Measurements from ENCODE around the gene GPC6.

Gene GPC6

DNA sequence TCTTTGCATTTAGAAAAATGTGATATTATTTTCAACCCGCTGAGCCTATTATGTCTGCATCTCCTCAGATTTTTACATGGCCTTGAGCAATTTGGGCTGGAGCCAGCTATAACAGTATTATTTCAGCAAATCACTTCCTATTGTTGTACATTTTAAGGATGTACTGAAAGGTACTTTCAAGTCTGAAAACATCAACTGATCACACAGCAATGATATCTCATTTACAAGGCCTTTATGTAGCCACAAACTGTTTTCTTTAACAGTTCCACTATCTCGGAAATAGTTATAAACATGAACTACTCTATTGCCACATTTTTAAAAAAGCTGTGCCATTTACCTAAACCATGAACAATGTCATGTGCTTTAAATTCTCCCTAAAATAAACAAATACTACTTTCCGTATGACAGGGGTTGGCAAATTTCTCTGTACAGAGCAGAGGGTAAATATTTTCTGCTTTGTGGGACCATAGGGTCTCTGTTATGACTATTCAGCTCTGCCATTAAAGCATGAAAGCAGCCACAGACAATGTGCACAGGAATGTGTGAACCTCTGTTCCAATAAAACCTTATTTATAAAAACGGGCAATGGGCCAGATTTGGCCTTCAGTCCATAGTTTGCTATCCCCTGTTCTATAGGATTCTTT lies 560.4 kb downstream of the GPC6 start (continued):
- TF ChIP-seq, protein P1, sequence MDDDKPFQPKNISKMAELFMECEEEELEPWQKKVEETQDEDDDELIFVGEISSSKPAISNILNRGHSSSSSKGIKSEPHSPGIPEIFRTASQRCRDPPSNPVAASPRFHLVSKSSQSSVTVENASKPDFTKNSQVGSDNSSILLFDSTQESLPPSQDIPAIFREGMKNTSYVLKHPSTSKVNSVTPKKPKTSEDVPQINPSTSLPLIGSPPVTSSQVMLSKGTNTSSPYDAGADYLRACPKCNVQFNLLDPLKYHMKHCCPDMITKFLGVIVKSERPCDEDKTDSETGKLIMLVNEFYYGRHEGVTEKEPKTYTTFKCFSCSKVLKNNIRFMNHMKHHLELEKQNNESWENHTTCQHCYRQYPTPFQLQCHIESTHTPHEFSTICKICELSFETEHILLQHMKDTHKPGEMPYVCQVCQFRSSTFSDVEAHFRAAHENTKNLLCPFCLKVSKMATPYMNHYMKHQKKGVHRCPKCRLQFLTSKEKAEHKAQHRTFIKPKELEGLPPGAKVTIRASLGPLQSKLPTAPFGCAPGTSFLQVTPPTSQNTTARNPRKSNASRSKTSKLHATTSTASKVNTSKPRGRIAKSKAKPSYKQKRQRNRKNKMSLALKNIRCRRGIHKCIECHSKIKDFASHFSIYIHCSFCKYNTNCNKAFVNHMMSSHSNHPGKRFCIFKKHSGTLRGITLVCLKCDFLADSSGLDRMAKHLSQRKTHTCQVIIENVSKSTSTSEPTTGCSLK (tag by site-specific recombination; IDR thresholded peaks at IDR 0.05): no peak
- TF ChIP-seq ZNF830 (tag by site-specific recombination; IDR thresholded peaks at IDR 0.05; ENCODE audit: low read depth) (no peak), ZNF596 (tag by site-specific recombination; IDR thresholded peaks at IDR 0.05) (no peak), ZNF621 (tag by site-specific recombination; IDR thresholded peaks at IDR 0.05) (no peak), FEZF1 (tag by site-specific recombination; IDR thresholded peaks at IDR 0.05) (peak; percentile 95), ZIC2 (tag by site-specific recombination; IDR thresholded peaks at IDR 0.05) (no peak), ZNF423 (tag by site-specific recombination; IDR thresholded peaks at IDR 0.05) (no peak), ZNF48 (tag by site-specific recombination; IDR thresholded peaks at IDR 0.05) (no peak), OVOL3 (tag by site-specific recombination; IDR thresholded peaks at IDR 0.05) (peak; percentile 52; the same call in 1 of the 2 replicates)
- TF ChIP-seq, protein P2, sequence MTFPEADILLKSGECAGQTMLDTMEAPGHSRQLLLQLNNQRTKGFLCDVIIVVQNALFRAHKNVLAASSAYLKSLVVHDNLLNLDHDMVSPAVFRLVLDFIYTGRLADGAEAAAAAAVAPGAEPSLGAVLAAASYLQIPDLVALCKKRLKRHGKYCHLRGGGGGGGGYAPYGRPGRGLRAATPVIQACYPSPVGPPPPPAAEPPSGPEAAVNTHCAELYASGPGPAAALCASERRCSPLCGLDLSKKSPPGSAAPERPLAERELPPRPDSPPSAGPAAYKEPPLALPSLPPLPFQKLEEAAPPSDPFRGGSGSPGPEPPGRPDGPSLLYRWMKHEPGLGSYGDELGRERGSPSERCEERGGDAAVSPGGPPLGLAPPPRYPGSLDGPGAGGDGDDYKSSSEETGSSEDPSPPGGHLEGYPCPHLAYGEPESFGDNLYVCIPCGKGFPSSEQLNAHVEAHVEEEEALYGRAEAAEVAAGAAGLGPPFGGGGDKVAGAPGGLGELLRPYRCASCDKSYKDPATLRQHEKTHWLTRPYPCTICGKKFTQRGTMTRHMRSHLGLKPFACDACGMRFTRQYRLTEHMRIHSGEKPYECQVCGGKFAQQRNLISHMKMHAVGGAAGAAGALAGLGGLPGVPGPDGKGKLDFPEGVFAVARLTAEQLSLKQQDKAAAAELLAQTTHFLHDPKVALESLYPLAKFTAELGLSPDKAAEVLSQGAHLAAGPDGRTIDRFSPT (tag by site-specific recombination; IDR thresholded peaks at IDR 0.05): no peak
- TF ChIP-seq, protein P3, sequence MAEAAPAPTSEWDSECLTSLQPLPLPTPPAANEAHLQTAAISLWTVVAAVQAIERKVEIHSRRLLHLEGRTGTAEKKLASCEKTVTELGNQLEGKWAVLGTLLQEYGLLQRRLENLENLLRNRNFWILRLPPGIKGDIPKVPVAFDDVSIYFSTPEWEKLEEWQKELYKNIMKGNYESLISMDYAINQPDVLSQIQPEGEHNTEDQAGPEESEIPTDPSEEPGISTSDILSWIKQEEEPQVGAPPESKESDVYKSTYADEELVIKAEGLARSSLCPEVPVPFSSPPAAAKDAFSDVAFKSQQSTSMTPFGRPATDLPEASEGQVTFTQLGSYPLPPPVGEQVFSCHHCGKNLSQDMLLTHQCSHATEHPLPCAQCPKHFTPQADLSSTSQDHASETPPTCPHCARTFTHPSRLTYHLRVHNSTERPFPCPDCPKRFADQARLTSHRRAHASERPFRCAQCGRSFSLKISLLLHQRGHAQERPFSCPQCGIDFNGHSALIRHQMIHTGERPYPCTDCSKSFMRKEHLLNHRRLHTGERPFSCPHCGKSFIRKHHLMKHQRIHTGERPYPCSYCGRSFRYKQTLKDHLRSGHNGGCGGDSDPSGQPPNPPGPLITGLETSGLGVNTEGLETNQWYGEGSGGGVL (tag by site-specific recombination; IDR thresholded peaks at IDR 0.05): no peak

- no peaks in the 10 kb centered on the region for H3K36me3 ChIP-seq (ENCODE audit: control insufficient read depth in 2 of 2, insufficient read depth in 1 of 2, low read length in 2 of 2)
- TF ChIP-seq ZNF610 (tag by site-specific recombination; IDR thresholded peaks at IDR 0.05; ENCODE audit: borderline replicate concordance) (no peak), ZSCAN16 (tag by site-specific recombination; IDR thresholded peaks at IDR 0.05) (no peak), YY2 (tag by site-specific recombination; IDR thresholded peaks at IDR 0.05) (no peak), SCRT2 (tag by site-specific recombination; IDR thresholded peaks at IDR 0.05) (no peak), ZNF830 (tag by site-specific recombination; IDR thresholded peaks at IDR 0.05; ENCODE audit: low read depth) (no peak), ZNF239 (tag by site-specific recombination; IDR thresholded peaks at IDR 0.05) (no peak), ZNF211 (tag by site-specific recombination; IDR thresholded peaks at IDR 0.05; ENCODE audit: low read depth) (no peak), ZNF202 (tag by site-specific recombination; IDR thresholded peaks at IDR 0.05; ENCODE audit: borderline replicate concordance) (no peak), ZNF16 (tag by site-specific recombination; IDR thresholded peaks at IDR 0.05; ENCODE audit: low read depth) (no peak), PRDM10 (tag by site-specific recombination; IDR thresholded peaks at IDR 0.05) (no peak)
- no peaks in the 10 kb centered on the region for H3K4me1 ChIP-seq (ENCODE audit: control insufficient read depth, insufficient read depth, low read length)
- no peak overlapping the region for H3K4me3 ChIP-seq (ENCODE audit: low read depth, low read length)
- POLR2A ChIA-PET: no interaction called here
- no peak overlapping the region for H3K27ac ChIP-seq (ENCODE audit: extremely low read depth, low read depth, low read length)
- no peaks in the 10 kb centered on the region for H3K9me3 ChIP-seq (ENCODE audit: control insufficient read depth, insufficient read depth, low read depth, low read length)
- CTCF ChIA-PET: no interaction called here
These were observed 561.8 kb downstream of the GPC6 start for GRCh38 chr13:93788456-93788855.
